Endothelial cell of umbilical vein (primary cell): ENCODE results near the gene NRXN3.

Experiments
- EZH2 ChIP-seq: IDR thresholded peaks from 2 replicates; pipeline ENCODE4 v1.6.1; 2012; ENCODE audit warnings: borderline replicate concordance, low read depth, mild to moderate bottlenecking, moderate library complexity, low read length, inconsistent platforms; ENCODE audit not compliant: severe bottlenecking
- FOS ChIP-seq: IDR thresholded peaks from 2 replicates; pipeline ENCODE4 v1.6.1; 2011; ENCODE audit warnings: mild to moderate bottlenecking, low read length, moderate library complexity, borderline replicate concordance; ENCODE audit not compliant: insufficient read depth
- GATA2 ChIP-seq: IDR thresholded peaks from 2 replicates; pipeline ENCODE4 v1.7.0; 2011; ENCODE audit warnings: low read depth, mild to moderate bottlenecking, moderate library complexity, mixed read lengths, low read length; ENCODE audit not compliant: insufficient read length, insufficient read depth
- JUN ChIP-seq: IDR thresholded peaks from 2 replicates; pipeline ENCODE4 v1.6.1; 2011; ENCODE audit warnings: borderline replicate concordance, low read depth; ENCODE audit not compliant: insufficient read length, insufficient read depth
- MYC ChIP-seq: IDR thresholded peaks from one replicate; pipeline ENCODE4 v1.6.1; 2011; ENCODE audit warnings: mild to moderate bottlenecking, low read depth, low read length
- POLR2A ChIP-seq: IDR thresholded peaks from 2 replicates; pipeline ENCODE4 v1.6.1; 2012; ENCODE audit warnings: low read depth, mild to moderate bottlenecking, control low read depth, low read length
- POLR2AphosphoS5 ChIP-seq: IDR thresholded peaks from 2 replicates; pipeline ENCODE4 v1.6.1; 2012; ENCODE audit warnings: low read depth, mild to moderate bottlenecking, control low read depth, low read length, moderate library complexity; ENCODE audit not compliant: insufficient read depth
- TF ChIP-seq, protein P1 (sequence below), 2 donors: IDR thresholded peaks; 1 replicate in 1 of 2; 2 replicates in 1 of 2; pipeline ENCODE4 v1.5.1; 2011; ENCODE audit warnings: low read length in 2 of 2, mild to moderate bottlenecking in 2 of 2, moderate library complexity in 2 of 2, control low read depth in 1 of 2, inconsistent platforms in 1 of 2, low read depth in 1 of 2; ENCODE audit not compliant: insufficient read depth in 1 of 2; ENCODE audit errors: extremely low read depth in 1 of 2
- TF ChIP-seq, protein P2 (sequence below): IDR thresholded peaks from 2 replicates; pipeline ENCODE4 v1.6.1; 2011; ENCODE audit not compliant: insufficient read depth, insufficient read length

DNA sequence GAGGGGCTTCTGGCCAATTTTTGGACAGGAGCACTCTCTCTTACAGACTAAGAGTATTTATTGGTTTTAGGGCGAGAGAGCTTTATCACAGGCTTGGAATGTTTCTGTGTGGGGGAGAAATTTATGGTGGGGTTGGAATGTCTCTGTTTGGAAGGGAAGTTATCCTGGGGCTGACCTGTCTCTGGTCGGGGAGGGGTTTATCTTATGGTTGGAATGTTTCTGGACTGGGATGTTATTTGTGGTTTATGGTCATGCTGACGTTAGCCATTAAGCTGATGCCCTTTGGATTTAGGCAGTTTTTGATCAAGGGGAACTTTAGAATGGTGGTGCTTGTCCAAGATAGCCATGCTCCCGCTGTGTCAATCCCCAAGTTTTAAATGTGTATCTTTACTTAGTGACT lies 1426.4 kb downstream of the NRXN3 start:
- TF ChIP-seq, protein P1, sequence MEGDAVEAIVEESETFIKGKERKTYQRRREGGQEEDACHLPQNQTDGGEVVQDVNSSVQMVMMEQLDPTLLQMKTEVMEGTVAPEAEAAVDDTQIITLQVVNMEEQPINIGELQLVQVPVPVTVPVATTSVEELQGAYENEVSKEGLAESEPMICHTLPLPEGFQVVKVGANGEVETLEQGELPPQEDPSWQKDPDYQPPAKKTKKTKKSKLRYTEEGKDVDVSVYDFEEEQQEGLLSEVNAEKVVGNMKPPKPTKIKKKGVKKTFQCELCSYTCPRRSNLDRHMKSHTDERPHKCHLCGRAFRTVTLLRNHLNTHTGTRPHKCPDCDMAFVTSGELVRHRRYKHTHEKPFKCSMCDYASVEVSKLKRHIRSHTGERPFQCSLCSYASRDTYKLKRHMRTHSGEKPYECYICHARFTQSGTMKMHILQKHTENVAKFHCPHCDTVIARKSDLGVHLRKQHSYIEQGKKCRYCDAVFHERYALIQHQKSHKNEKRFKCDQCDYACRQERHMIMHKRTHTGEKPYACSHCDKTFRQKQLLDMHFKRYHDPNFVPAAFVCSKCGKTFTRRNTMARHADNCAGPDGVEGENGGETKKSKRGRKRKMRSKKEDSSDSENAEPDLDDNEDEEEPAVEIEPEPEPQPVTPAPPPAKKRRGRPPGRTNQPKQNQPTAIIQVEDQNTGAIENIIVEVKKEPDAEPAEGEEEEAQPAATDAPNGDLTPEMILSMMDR (IDR thresholded peaks at IDR 0.05; ENCODE audit: extremely low read depth in 1 of 2, insufficient read depth in 1 of 2, low read depth in 1 of 2, low read length in 2 of 2) = no peak
- TF ChIP-seq EZH2 = no peak
- TF ChIP-seq POLR2AphosphoS5 = no peak
- no peak for TF ChIP-seq POLR2A
- TF ChIP-seq, protein P2, sequence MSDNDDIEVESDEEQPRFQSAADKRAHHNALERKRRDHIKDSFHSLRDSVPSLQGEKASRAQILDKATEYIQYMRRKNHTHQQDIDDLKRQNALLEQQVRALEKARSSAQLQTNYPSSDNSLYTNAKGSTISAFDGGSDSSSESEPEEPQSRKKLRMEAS = no peak
- no peak for TF ChIP-seq MYC
- no peak for TF ChIP-seq FOS
- no peak for TF ChIP-seq JUN
- no peak for TF ChIP-seq GATA2
